HCT116 (cell line): ENCODE results near the gene CCNK. TPM values are rescaled to one million over a fixed set of nuclear protein-coding genes. Genes with fewer than 3 reads are reported as not detected.

ENCODE experiments used
- ATAC-seq: fragments of 200-7000 bp; cut with Tn5 transposase; 2 replicates; pipeline ENCODE4 v1.9.1; 2020; ENCODE audit warnings: mild to moderate bottlenecking, moderate library complexity
- BruUV-seq: library from RNA; stranded (reverse); fragments of 400-500 nt; replicated peaks from 2 replicates; lab custom pipeline; 2021; lab: Mats Ljungman, UMichigan
- CTCF ChIA-PET: fragments of 300-600 bp; sonication (Branson Sonifier 250); formaldehyde crosslinking; loops from one replicate; lab custom pipeline; 2021; ENCODE audit warnings: antibody characterized with exemption; lab: Charles Lee
- POLR2A ChIA-PET: fragments of 300-600, 350-600 bp; sonication (Branson Sonifier 250); formaldehyde crosslinking; loops from one replicate; lab custom pipeline; 2021; ENCODE audit warnings: antibody characterized with exemption; lab: Charles Lee
- RAD21 ChIA-PET, 2 experiments: fragments of 300-600 bp; sonication (Branson Sonifier 250); formaldehyde crosslinking; loops; one replicate each; lab custom pipeline; 2023; ENCODE audit warnings: low total read pairs in 2 of 2; ENCODE audit not compliant: uncharacterized antibody in 2 of 2, unreplicated experiment in 2 of 2, low non-redundant PET in 1 of 2; lab: Charles Lee
- DNase-seq: peaks from one replicate; pipeline ENCODE4 v3.0.0-alpha.2; 2010; ENCODE audit warnings: low read depth, low spot score
- H2AFZ ChIP-seq: fragments of 200-600 bp; shearing (Covaris generic), sonication (generic); 2 replicates; pipeline ENCODE4 v1.6.1; 2017; ENCODE audit warnings: low read depth, mixed run types, mixed read lengths, antibody characterized with exemption, low read length; ENCODE audit not compliant: poor library complexity, severe bottlenecking
- H3K27ac ChIP-seq: 2 replicates; pipeline ENCODE4 v1.5.1; 2012; ENCODE audit warnings: low read depth, low read length
- H3K27me3 ChIP-seq: fragments of 200-600 bp; sonication (generic); 2 replicates; pipeline ENCODE4 v1.6.1; 2016; ENCODE audit warnings: mixed run types, low read length, mixed read lengths; ENCODE audit not compliant: insufficient read depth
- H3K36me3 ChIP-seq, 2 experiments: fragments of 200-500 bp in 1 of 2; fragments of 200-600 bp in 1 of 2; sonication (Bioruptor generic) in 1 of 2; sonication (generic) in 1 of 2; 2 replicates each; pipeline versions ENCODE4 v1.5.1 to v1.6.1; 2014 to 2016; ENCODE audit warnings: low read length in 2 of 2, inconsistent platforms in 1 of 2, mixed read lengths in 1 of 2, mixed run types in 1 of 2; ENCODE audit not compliant: insufficient read depth in 2 of 2, control insufficient read depth in 1 of 2
- H3K4me1 ChIP-seq, 2 experiments: fragments of 200-600 bp in 1 of 2; sonication (generic) in 1 of 2; 2 replicates each; pipeline versions ENCODE4 v1.5.1 to v1.6.1; 2012 to 2017; ENCODE audit warnings: low read length in 2 of 2, inconsistent platforms in 1 of 2, mild to moderate bottlenecking in 1 of 2, mixed read lengths in 1 of 2, mixed run types in 1 of 2, moderate library complexity in 1 of 2; ENCODE audit not compliant: insufficient read depth in 2 of 2, control insufficient read depth in 1 of 2
- H3K4me2 ChIP-seq: fragments of 200-600 bp; sonication (generic); 2 replicates; pipeline ENCODE4 v1.6.1; 2017; ENCODE audit warnings: mixed run types, low read length, mixed read lengths
- H3K4me3 ChIP-seq, 2 experiments: fragments of 200-600 bp in 1 of 2; sonication (generic) in 1 of 2; replicated peaks in 1 of 2; 2 replicates each; pipeline ENCODE4 v1.5.1; 2011 to 2016; ENCODE audit warnings: low read length in 2 of 2, control low read depth in 1 of 2, low read depth in 1 of 2, mild to moderate bottlenecking in 1 of 2, mixed read lengths in 1 of 2, mixed run types in 1 of 2
- H3K79me2 ChIP-seq: fragments of 200-600 bp; sonication (generic); 2 replicates; pipeline ENCODE4 v1.6.1; 2017; ENCODE audit warnings: mild to moderate bottlenecking, mixed run types, low read length, moderate library complexity, mixed read lengths; ENCODE audit not compliant: insufficient read depth
- H3K9ac ChIP-seq: fragments of 200-600 bp; sonication (generic); 2 replicates; pipeline ENCODE4 v1.6.1; 2016; ENCODE audit warnings: low read length, mixed read lengths
- H3K9me2 ChIP-seq: fragments of 200-600 bp; sonication (generic), shearing (Covaris generic); 2 replicates; pipeline ENCODE4 v1.6.1; 2017; ENCODE audit warnings: mixed run types, mild to moderate bottlenecking, moderate library complexity; ENCODE audit not compliant: insufficient read depth
- H3K9me3 ChIP-seq, 2 experiments: fragments of 200-500 bp in 1 of 2; fragments of 200-600 bp in 1 of 2; sonication (Bioruptor generic) in 1 of 2; sonication (generic) in 1 of 2; 2 replicates each; pipeline ENCODE4 v1.6.1; 2014 to 2017; ENCODE audit warnings: low read length in 2 of 2, mixed read lengths in 2 of 2, inconsistent platforms in 1 of 2, low read depth in 1 of 2, mild to moderate bottlenecking in 1 of 2, mixed run types in 1 of 2, moderate library complexity in 1 of 2; ENCODE audit not compliant: control insufficient read depth in 1 of 2, insufficient read depth in 1 of 2
- H4K20me1 ChIP-seq: fragments of 200-600 bp; sonication (generic), shearing (Covaris generic); 2 replicates; pipeline ENCODE4 v1.6.1; 2017; ENCODE audit warnings: mixed run types, mild to moderate bottlenecking, moderate library complexity; ENCODE audit not compliant: insufficient read depth
- ATF3 ChIP-seq: IDR thresholded peaks from 2 replicates; pipeline ENCODE4 v1.6.1; 2012
- CBX3 ChIP-seq: IDR thresholded peaks from 2 replicates; pipeline ENCODE4 v1.6.1; 2012; ENCODE audit warnings: low read depth
- CEBPB ChIP-seq: IDR thresholded peaks from 2 replicates; pipeline ENCODE4 v1.6.1; 2012; ENCODE audit warnings: low read depth
- CTCF ChIP-seq, 3 experiments: fragments of 200-600 bp in 1 of 3; sonication (generic) in 1 of 3; IDR thresholded peaks in 2 of 3; conservative IDR thresholded peaks in 1 of 3; 2 replicates each; pipeline ENCODE4 v1.5.1; 2012 to 2017; ENCODE audit warnings: low read depth in 2 of 3, low read length in 2 of 3, antibody characterized with exemption in 1 of 3, borderline replicate concordance in 1 of 3, control low read depth in 1 of 3, mild to moderate bottlenecking in 1 of 3, mixed read lengths in 1 of 3, mixed run types in 1 of 3, moderate library complexity in 1 of 3; ENCODE audit not compliant: insufficient read depth in 1 of 3
- EGR1 ChIP-seq: IDR thresholded peaks from 2 replicates; pipeline ENCODE4 v1.6.1; 2012; ENCODE audit warnings: low read depth
- ELF1 ChIP-seq: IDR thresholded peaks from 2 replicates; pipeline ENCODE4 v1.6.1; 2012; ENCODE audit warnings: low read depth, borderline replicate concordance
- JUND ChIP-seq: IDR thresholded peaks from 2 replicates; pipeline ENCODE4 v1.6.1; 2012
- MAX ChIP-seq: IDR thresholded peaks from 2 replicates; pipeline ENCODE4 v1.6.1; 2012
- SP1 ChIP-seq: IDR thresholded peaks from 2 replicates; pipeline ENCODE4 v1.6.1; 2012; ENCODE audit warnings: low read depth
- TCF7L2 ChIP-seq: IDR thresholded peaks from 2 replicates; pipeline ENCODE4 v1.7.0; 2011; ENCODE audit warnings: borderline replicate concordance, inconsistent platforms; ENCODE audit not compliant: insufficient read depth, insufficient read length; ENCODE audit errors: extremely low read depth
- YY1 ChIP-seq: IDR thresholded peaks from 2 replicates; pipeline ENCODE4 v1.6.1; 2011; ENCODE audit warnings: low read length, low read depth, moderate library complexity, mild to moderate bottlenecking; ENCODE audit not compliant: insufficient replicate concordance; ENCODE audit errors: extremely low read depth
- ZFX ChIP-seq: fragments of 450-650 bp; IDR thresholded peaks from 2 replicates; pipeline ENCODE4 v1.6.1; 2017
- ZNF274 ChIP-seq: fragments of 200-500 bp; sonication (Bioruptor generic); IDR thresholded peaks from 2 replicates; pipeline ENCODE4 v1.6.1; 2014; ENCODE audit warnings: mild to moderate bottlenecking, low read depth, low read length, inconsistent platforms
- intact Hi-C: fragments of 100-400 bp; cut with micrococcal nuclease; formaldehyde crosslinking; loops from 2 replicates; pipeline ENCODE4 v1.10.0; 2022
- total RNA-seq: library from RNA; stranded (reverse); gene quantifications from one replicate; pipeline ENCODE4 v1.2.1, GENCODE V29; 2021; ENCODE audit not compliant: unreplicated experiment

Gene CCNK
- total RNA-seq, 1 experiment from 2014 or later = 68.2 TPM

- no peak for DNase-seq
- TF ChIP-seq CBX3 (no peak), ELF1 (no peak), ATF3 (no peak), TCF7L2 (no peak), CTCF (IDR thresholded peaks at IDR 0.05 in 2 of 3, conservative IDR thresholded peaks at IDR 0.05 in 1 of 3; ENCODE audit: borderline replicate concordance in 1 of 3, insufficient read depth in 1 of 3, low read depth in 2 of 3, low read length in 2 of 3) (no peak), MAX (no peak), SP1 (no peak), YY1 (no peak), EGR1 (no peak), ZNF274 (no peak), ZFX (no peak), CEBPB (no peak), JUND (no peak)
- ChIA-PET POLR2A (no interaction called here), CTCF (no interaction called here), RAD21 (no interaction called here)
- H3K79me2 ChIP-seq = peaks cover 30% of the 10 kb centered on the region
- no peaks in the 10 kb centered on the region for H3K36me3 ChIP-seq
- peaks cover 6 to 12% of the 10 kb centered on the region in 2 experiments for H3K4me1 ChIP-seq
- H2AFZ ChIP-seq = no peak overlapping the region
- no peak overlapping the region for H3K4me2 ChIP-seq
- H3K27me3 ChIP-seq = no peaks in the 10 kb centered on the region
- no peaks in the 10 kb centered on the region for H3K9me3 ChIP-seq
- no TSS peak for BruUV-seq
- no peak overlapping the region for H3K27ac ChIP-seq
- H3K4me3 ChIP-seq = no peak overlapping the region
- no peak for ATAC-seq
- H4K20me1 ChIP-seq = no peaks in the 10 kb centered on the region
- intact Hi-C loops = no loop called here
- no peaks in the 10 kb centered on the region for H3K9me2 ChIP-seq
- H3K9ac ChIP-seq = no peak overlapping the region
Measured at GRCh38 chr14:99556134-99556791, 75.1 kb downstream of the CCNK start.
